ENCODE measurements around the gene CACNA2D1.

GRCh38 chr7:81956520-81956919, 487.1 kb downstream of the CACNA2D1 start:
- TF ChIP-seq POLR2A (IDR thresholded peaks at IDR 0.05): no peak
- TF ChIP-seq, protein P1, sequence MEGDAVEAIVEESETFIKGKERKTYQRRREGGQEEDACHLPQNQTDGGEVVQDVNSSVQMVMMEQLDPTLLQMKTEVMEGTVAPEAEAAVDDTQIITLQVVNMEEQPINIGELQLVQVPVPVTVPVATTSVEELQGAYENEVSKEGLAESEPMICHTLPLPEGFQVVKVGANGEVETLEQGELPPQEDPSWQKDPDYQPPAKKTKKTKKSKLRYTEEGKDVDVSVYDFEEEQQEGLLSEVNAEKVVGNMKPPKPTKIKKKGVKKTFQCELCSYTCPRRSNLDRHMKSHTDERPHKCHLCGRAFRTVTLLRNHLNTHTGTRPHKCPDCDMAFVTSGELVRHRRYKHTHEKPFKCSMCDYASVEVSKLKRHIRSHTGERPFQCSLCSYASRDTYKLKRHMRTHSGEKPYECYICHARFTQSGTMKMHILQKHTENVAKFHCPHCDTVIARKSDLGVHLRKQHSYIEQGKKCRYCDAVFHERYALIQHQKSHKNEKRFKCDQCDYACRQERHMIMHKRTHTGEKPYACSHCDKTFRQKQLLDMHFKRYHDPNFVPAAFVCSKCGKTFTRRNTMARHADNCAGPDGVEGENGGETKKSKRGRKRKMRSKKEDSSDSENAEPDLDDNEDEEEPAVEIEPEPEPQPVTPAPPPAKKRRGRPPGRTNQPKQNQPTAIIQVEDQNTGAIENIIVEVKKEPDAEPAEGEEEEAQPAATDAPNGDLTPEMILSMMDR (IDR thresholded peaks at IDR 0.05): peak in 3 of 7 experiments; percentile 10 to 44 (median 29)
